Esophagus squamous epithelium (tissue), 5 donors: ENCODE results near the gene CPOX. TPM values are rescaled to one million over a fixed set of nuclear protein-coding genes. Genes with fewer than 3 reads are reported as not detected.

Experiments
- DNase-seq: peaks from one replicate; lab custom pipeline; 2025; lab: John Stamatoyannopoulos, UW
- H3K27ac ChIP-seq, 4 donors: fragments of 200-600 bp; sonication (generic); one replicate each; pipeline ENCODE4 v1.5.1; 2016 to 2019; ENCODE audit warnings: mild to moderate bottlenecking in 1 of 4
- H3K27me3 ChIP-seq, 4 donors: fragments of 200-600 bp; sonication (generic); 1 replicate in 3 of 4; 2 replicates in 1 of 4; pipeline versions ENCODE4 v1.5.1 to v1.6.0; 2017 to 2021; ENCODE audit warnings: antibody characterized with exemption in 1 of 4
- H3K36me3 ChIP-seq, 3 donors: fragments of 200-600 bp; sonication (generic); one replicate each; pipeline ENCODE4 v1.5.1; 2016 to 2019
- H3K4me1 ChIP-seq, 3 donors: fragments of 200-600 bp; sonication (generic); one replicate each; pipeline ENCODE4 v1.5.1; 2017 to 2019
- H3K4me3 ChIP-seq, 4 donors: fragments of 200-600 bp; sonication (generic); 1 replicate in 3 of 4; 2 replicates in 1 of 4; pipeline ENCODE4 v1.5.1; 2016 to 2019; ENCODE audit warnings: mild to moderate bottlenecking in 2 of 4, moderate library complexity in 1 of 4
- H3K9me3 ChIP-seq, 3 donors: fragments of 200-600 bp; sonication (generic); one replicate each; pipeline ENCODE4 v1.5.1; 2016 to 2019
- POLR2A ChIP-seq, 4 donors: fragments of 450-650 bp; IDR thresholded peaks; one replicate each; pipeline ENCODE4 v1.6.1; 2017; ENCODE audit warnings: antibody characterized with exemption in 4 of 4, mild to moderate bottlenecking in 4 of 4, moderate library complexity in 3 of 4
- WGBS, 2 donors: methylation state at CpG; one replicate each; pipeline ENCODE4 v1.1.5; 2018; 5-methylcytosine and 5-hydroxymethylcytosine counted together
- intact Hi-C: fragments of 100-400 bp; cut with DNase I; formaldehyde crosslinking; loops from one replicate; pipeline ENCODE4 v1.15.0; 2022
- total RNA-seq, 4 donors: library from RNA; depleted of rRNA; stranded (reverse); fragments of >200 nt; gene quantifications; one replicate each; pipeline ENCODE4 v1.1.0, GENCODE V29; 2016
- TF ChIP-seq, protein P1 (sequence below), 6 experiments: fragments of 450-650 bp in 4 of 6; fragments of 200-600 bp in 2 of 6; sonication (generic) in 2 of 6; IDR thresholded peaks; one replicate each; pipeline ENCODE4 v1.5.1; 2016 to 2019; ENCODE audit warnings: antibody characterized with exemption in 6 of 6, mild to moderate bottlenecking in 4 of 6, moderate library complexity in 4 of 6
- donor health status: DM: yes; HTN: yes; CAD: no.

CPOX gene
- total RNA-seq, 4 donors from 2014 or later = 18.3 to 23.6 (median 21.4) TPM

GRCh38 chr3:98557324-98558010 lies 35.9 kb downstream of the CPOX start:
- Histone ChIP-seq H3K4me3 (no peak overlapping the region), H3K36me3 (no peaks in the 10 kb centered on the region)

DNA sequence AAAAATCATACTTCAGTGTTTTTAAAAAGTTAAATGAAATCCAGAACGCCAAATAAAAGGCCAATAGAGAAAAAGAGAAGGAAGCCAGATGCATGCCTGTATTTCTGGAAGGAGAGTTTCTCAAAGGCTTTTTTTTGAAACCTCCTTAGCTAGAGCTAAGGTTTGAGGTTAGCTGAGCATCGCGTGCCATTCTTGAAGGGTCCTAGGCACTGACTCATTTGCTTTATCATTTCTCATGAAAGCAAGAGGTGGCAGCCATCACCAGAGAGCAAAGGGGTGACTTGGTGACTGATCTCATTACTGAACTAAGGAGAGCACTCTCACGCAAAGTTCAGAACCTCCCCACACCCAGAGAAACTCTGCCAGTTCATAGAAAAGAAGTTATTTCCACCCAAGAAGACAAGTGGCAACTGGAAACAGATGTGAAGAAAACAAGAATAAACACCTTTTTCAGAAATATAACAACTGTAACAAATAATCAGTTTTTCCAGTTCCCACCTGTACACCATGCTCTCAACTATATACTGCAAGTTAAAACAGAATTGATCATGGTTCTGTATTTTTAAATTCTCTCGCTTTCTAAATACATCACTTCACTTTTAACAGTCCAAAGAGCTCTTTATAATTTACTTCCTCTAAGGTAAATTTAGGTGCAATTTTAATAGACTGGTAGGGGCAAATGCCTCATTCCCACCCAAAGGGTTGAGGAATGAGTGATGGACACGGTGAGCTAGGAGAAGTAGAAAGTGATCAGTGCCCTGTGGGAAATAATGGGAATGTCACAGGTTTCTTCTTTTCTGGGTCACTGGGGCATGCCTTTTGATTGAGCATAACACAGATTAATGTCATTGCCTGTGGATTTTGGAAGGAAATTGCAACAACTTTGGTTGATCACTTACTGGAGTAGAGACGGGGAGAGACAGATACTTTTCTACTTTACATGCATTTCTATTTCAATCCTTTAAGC lies 37.0 kb downstream of the CPOX start:
- Histone ChIP-seq H3K9me3 (no peaks in the 10 kb centered on the region), H3K4me1 (peaks cover 0 to 7% (median 0%) of the 10 kb centered on the region in 3 donors), H3K27me3 (no peaks in the 10 kb centered on the region), H3K27ac (peak overlapping the region; percentile 18 to 51 (median 33)), H3K36me3 (no peaks in the 10 kb centered on the region), H3K4me3 (no peak overlapping the region)
- DNase-seq = no peak
- WGBS, 2 donors = 62 to 67% methylated on average over 7 of the region's 7 CpGs
- intact Hi-C loops = no loop called here
- TF ChIP-seq, protein P1, sequence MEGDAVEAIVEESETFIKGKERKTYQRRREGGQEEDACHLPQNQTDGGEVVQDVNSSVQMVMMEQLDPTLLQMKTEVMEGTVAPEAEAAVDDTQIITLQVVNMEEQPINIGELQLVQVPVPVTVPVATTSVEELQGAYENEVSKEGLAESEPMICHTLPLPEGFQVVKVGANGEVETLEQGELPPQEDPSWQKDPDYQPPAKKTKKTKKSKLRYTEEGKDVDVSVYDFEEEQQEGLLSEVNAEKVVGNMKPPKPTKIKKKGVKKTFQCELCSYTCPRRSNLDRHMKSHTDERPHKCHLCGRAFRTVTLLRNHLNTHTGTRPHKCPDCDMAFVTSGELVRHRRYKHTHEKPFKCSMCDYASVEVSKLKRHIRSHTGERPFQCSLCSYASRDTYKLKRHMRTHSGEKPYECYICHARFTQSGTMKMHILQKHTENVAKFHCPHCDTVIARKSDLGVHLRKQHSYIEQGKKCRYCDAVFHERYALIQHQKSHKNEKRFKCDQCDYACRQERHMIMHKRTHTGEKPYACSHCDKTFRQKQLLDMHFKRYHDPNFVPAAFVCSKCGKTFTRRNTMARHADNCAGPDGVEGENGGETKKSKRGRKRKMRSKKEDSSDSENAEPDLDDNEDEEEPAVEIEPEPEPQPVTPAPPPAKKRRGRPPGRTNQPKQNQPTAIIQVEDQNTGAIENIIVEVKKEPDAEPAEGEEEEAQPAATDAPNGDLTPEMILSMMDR (IDR thresholded peaks at IDR 0.05) = no peak
- no peak for TF ChIP-seq POLR2A (IDR thresholded peaks at IDR 0.05)

More at GRCh38 chr3:98557324-98558010, 35.9 kb downstream of the CPOX start:
- WGBS, 2 donors = 53 to 62% methylated on average over 4 of the region's 4 CpGs
- no peaks in the 10 kb centered on the region for H3K9me3 ChIP-seq
- intact Hi-C loops = no loop called here
- DNase-seq = no peak
- H3K27ac ChIP-seq = peak overlapping the region in 3 of 4 donors; percentile 18 to 53 (median 43)
- H3K4me1 ChIP-seq = peaks cover 0 to 7% (median 0%) of the 10 kb centered on the region in 3 donors
- TF ChIP-seq, protein P1 (IDR thresholded peaks at IDR 0.05) = no peak
- peak in 1 of 4 donors; percentile 15 for TF ChIP-seq POLR2A (IDR thresholded peaks at IDR 0.05)
- no peaks in the 10 kb centered on the region for H3K27me3 ChIP-seq

DNA sequence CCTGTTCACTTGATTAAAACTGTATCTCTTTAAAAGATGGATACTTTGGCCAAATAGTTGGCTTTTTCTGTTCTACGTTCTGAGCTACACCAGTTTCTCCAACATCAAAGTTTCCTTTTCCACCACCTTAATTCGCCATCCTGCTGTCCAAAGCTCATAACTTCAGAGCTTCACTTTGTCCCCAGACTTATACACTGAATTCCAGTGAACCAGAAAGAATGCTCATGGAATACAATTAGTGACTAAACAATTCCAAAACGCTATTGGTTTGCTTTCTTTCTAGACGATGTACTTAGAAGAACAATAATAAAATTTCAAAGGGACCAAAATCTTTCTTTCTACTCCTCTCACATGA lies 38.4 kb downstream of the CPOX start:
- DNase-seq = no peak
- no peaks in the 10 kb centered on the region for H3K27me3 ChIP-seq
- TF ChIP-seq, protein P1 (IDR thresholded peaks at IDR 0.05) = no peak
- no peak for TF ChIP-seq POLR2A (IDR thresholded peaks at IDR 0.05)
- H3K27ac ChIP-seq = peak overlapping the region in 2 of 4 donors; percentile 23 to 43
- 33 to 40% methylated on average over 4 of the region's 4 CpGs for WGBS, 2 donors
- no peaks in the 10 kb centered on the region for H3K9me3 ChIP-seq
- no peak overlapping the region for H3K4me3 ChIP-seq
- H3K4me1 ChIP-seq = peaks cover 0 to 7% (median 0%) of the 10 kb centered on the region in 3 donors
- no peaks in the 10 kb centered on the region for H3K36me3 ChIP-seq
- intact Hi-C loops = no loop called here

GRCh38 chr3:98554580-98554979 lies 38.8 kb downstream of the CPOX start:
- intact Hi-C loops = no loop called here
- no peak overlapping the region for H3K4me3 ChIP-seq
- no peaks in the 10 kb centered on the region for H3K36me3 ChIP-seq
- no peak for TF ChIP-seq POLR2A (IDR thresholded peaks at IDR 0.05)
- TF ChIP-seq, protein P1 (IDR thresholded peaks at IDR 0.05) = no peak
- DNase-seq = no peak
- H3K9me3 ChIP-seq = no peaks in the 10 kb centered on the region
- 73 to 89% methylated on average over 2 of the region's 2 CpGs for WGBS, 2 donors
- H3K27me3 ChIP-seq = no peaks in the 10 kb centered on the region
- peak overlapping the region in 1 of 4 donors; percentile 17 for H3K27ac ChIP-seq
- H3K4me1 ChIP-seq = peaks cover 0 to 7% (median 0%) of the 10 kb centered on the region in 3 donors
